Vagina (tissue), 2 donors: ENCODE results near the gene PDK2.

ENCODE experiments used
- CTCF ChIP-seq, 3 experiments: fragments of 450-650 bp in 2 of 3; fragments of 200-600 bp in 1 of 3; sonication (generic) in 1 of 3; IDR thresholded peaks; one replicate each; pipeline ENCODE4 v1.5.1; 2017 to 2019; ENCODE audit warnings: antibody characterized with exemption in 3 of 3, mild to moderate bottlenecking in 2 of 3, moderate library complexity in 2 of 3
- POLR2A ChIP-seq, 2 donors: fragments of 450-650 bp; IDR thresholded peaks; one replicate each; pipeline ENCODE4 v1.6.1; 2017; ENCODE audit warnings: antibody characterized with exemption in 2 of 2, mild to moderate bottlenecking in 2 of 2, moderate library complexity in 2 of 2
- POLR2AphosphoS5 ChIP-seq, 2 donors: sonication (generic); formaldehyde crosslinking; IDR thresholded peaks; one replicate each; pipeline ENCODE4 v1.9.0; 2017; ENCODE audit warnings: antibody characterized with exemption in 2 of 2, mild to moderate bottlenecking in 2 of 2, low read depth in 1 of 2; ENCODE audit not compliant: insufficient read depth in 1 of 2

GRCh38 chr17:50141026-50141744 is 46.0 kb downstream of the PDK2 start:
- TF ChIP-seq POLR2A (IDR thresholded peaks at IDR 0.05) = no peak
- no peak for TF ChIP-seq CTCF (IDR thresholded peaks at IDR 0.05)
- no peak for TF ChIP-seq POLR2AphosphoS5 (IDR thresholded peaks at IDR 0.05; ENCODE audit: insufficient read depth in 1 of 2, low read depth in 1 of 2)
